CD8-positive, alpha-beta memory T cell (primary cell): ENCODE results near the gene FAM89B. TPM values are rescaled to one million over a fixed set of nuclear protein-coding genes. Genes with fewer than 3 reads are reported as not detected.

ENCODE experiments used
- CTCF ChIA-PET: fragments of 350-600 bp; sonication (Branson Sonifier 250); formaldehyde crosslinking; loops from one replicate; lab custom pipeline; 2021; ENCODE audit warnings: antibody characterized with exemption; lab: Charles Lee
- POLR2A ChIA-PET: fragments of 350-600 bp; sonication (Branson Sonifier 250); formaldehyde crosslinking; loops from one replicate; lab custom pipeline; 2021; ENCODE audit warnings: antibody characterized with exemption; lab: Charles Lee
- DNase-seq, 5 donors: peaks; one replicate each; pipeline versions ENCODE4 v3.0.0 to v3.0.0-alpha.2; 2020 to 2022; ENCODE audit warnings: mixed read lengths in 1 of 5
- H3K27ac ChIP-seq: one replicate; pipeline ENCODE4 v1.7.0; 2013; ENCODE audit warnings: low read depth, mild to moderate bottlenecking, low read length, moderate library complexity
- H3K27me3 ChIP-seq: 2 replicates; pipeline ENCODE4 v1.7.0; 2013; ENCODE audit warnings: low read length, mild to moderate bottlenecking; ENCODE audit not compliant: insufficient read depth, poor library complexity, severe bottlenecking
- H3K36me3 ChIP-seq: 2 replicates; pipeline ENCODE4 v1.7.0; 2013; ENCODE audit warnings: mild to moderate bottlenecking, low read length, moderate library complexity; ENCODE audit not compliant: insufficient read depth
- H3K4me1 ChIP-seq: 2 replicates; pipeline ENCODE4 v1.7.0; 2013; ENCODE audit warnings: mild to moderate bottlenecking, low read length, moderate library complexity; ENCODE audit not compliant: insufficient read depth
- H3K4me3 ChIP-seq: 2 replicates; pipeline ENCODE4 v1.7.0; 2013; ENCODE audit warnings: mild to moderate bottlenecking, low read length
- H3K9me3 ChIP-seq: 2 replicates; pipeline ENCODE4 v1.7.0; 2013; ENCODE audit warnings: mild to moderate bottlenecking, low read length
- H3K27ac Mint-ChIP-seq, 8 donors: one replicate each; pipeline ENCODE4 v1.8.0; 2020 to 2021; ENCODE audit warnings: mixed read lengths in 8 of 8, mild to moderate bottlenecking in 6 of 8, inconsistent platforms in 3 of 8, moderate library complexity in 3 of 8
- H3K27me3 Mint-ChIP-seq, 2 donors: one replicate each; pipeline ENCODE4 v1.8.0; 2020 to 2021; ENCODE audit warnings: mixed read lengths in 2 of 2, mild to moderate bottlenecking in 1 of 2, moderate library complexity in 1 of 2
- H3K36me3 Mint-ChIP-seq, 3 donors: one replicate each; pipeline ENCODE4 v1.8.0; 2020 to 2021; ENCODE audit warnings: mixed read lengths in 3 of 3, inconsistent platforms in 1 of 3, mild to moderate bottlenecking in 1 of 3
- H3K4me1 Mint-ChIP-seq, 3 donors: one replicate each; pipeline ENCODE4 v1.8.0; 2020 to 2021; ENCODE audit warnings: mixed read lengths in 3 of 3, inconsistent platforms in 1 of 3, mild to moderate bottlenecking in 1 of 3
- H3K4me3 Mint-ChIP-seq, 7 donors: one replicate each; pipeline ENCODE4 v1.8.0; 2020 to 2021; ENCODE audit warnings: mixed read lengths in 7 of 7, mild to moderate bottlenecking in 6 of 7, moderate library complexity in 4 of 7, inconsistent platforms in 2 of 7
- H3K9me3 Mint-ChIP-seq, 5 donors: one replicate each; pipeline ENCODE4 v1.8.0; 2020 to 2022; ENCODE audit warnings: mixed read lengths in 5 of 5, mild to moderate bottlenecking in 3 of 5, moderate library complexity in 2 of 5, inconsistent platforms in 1 of 5
- polyA plus RNA-seq: library from polyadenylated mRNA; unstranded; fragments of 300-500 nt; fragmentation: Illumina TruSeq; gene quantifications from one replicate; pipeline ENCODE4 v1.2.3, GENCODE V29; 2021
- total RNA-seq, 2 experiments: library from RNA; stranded (reverse); gene quantifications; one replicate each; pipeline ENCODE4 v1.2.3, GENCODE V29; 2021

Gene FAM89B
- total and polyA plus RNA-seq, 3 experiments from 2014 or later = 30.8 to 138 (median 34.1) TPM

- peak overlapping the region; percentile 89 for H3K4me3 ChIP-seq
- ChIA-PET POLR2A (interaction anchor here (0.6 to 3.4 kb wide), 11 partner anchors 10 to 91 kb away, joined by 3 to 32 read pairs (median 6); partner anchors contain the start of gene PCNX3), CTCF (interaction anchor here (1.3 to 6.5 kb wide), 7 partner anchors 11 to 135 kb away, joined by 3 to 66 read pairs (median 5); partner anchors contain the start of gene KAT5)
- DNase-seq = no peak
- Mint-ChIP-seq H3K27ac (peak overlapping the region; percentile 74 to 96 (median 90)), H3K27me3 (peaks cover 0 to 1% of the 10 kb centered on the region in 2 donors), H3K4me1 (peaks cover 47 to 66% (median 50%) of the 10 kb centered on the region in 3 donors), H3K9me3 (peaks cover 0 to 2% (median 0%) of the 10 kb centered on the region in 5 donors), H3K4me3 (peak overlapping the region; percentile 87 to 99 (median 89)), H3K36me3 (peaks cover 0 to 47% (median 6%) of the 10 kb centered on the region in 3 donors)
- H3K4me1 ChIP-seq = peaks cover 53% of the 10 kb centered on the region
- H3K36me3 ChIP-seq = peaks cover 16% of the 10 kb centered on the region
- no peaks in the 10 kb centered on the region for H3K27me3 ChIP-seq
- H3K9me3 ChIP-seq = no peaks in the 10 kb centered on the region
- peak overlapping the region; percentile 89 for H3K27ac ChIP-seq
Observed at GRCh38 chr11:65576232-65576866, 4.0 kb downstream of the FAM89B start.

GRCh38 chr11:65576867-65577755 is 4.8 kb downstream of the FAM89B start:
- POLR2A ChIA-PET = interaction anchor here (0.6 to 3.4 kb wide), 13 partner anchors 10 to 1906 kb away, joined by 3 to 32 read pairs (median 4); partner anchors contain the start of genes AIP and PCNX3

GRCh38 chr11:65577756-65578109 is 5.4 kb downstream of the FAM89B start:
- Histone ChIP-seq H3K27me3 (no peaks in the 10 kb centered on the region), H3K27ac (peak overlapping the region; percentile 89), H3K4me3 (peak overlapping the region; percentile 89), H3K4me1 (peaks cover 44% of the 10 kb centered on the region), H3K36me3 (peaks cover 21% of the 10 kb centered on the region), H3K9me3 (no peaks in the 10 kb centered on the region)
- Mint-ChIP-seq H3K4me3 (peak overlapping the region; percentile 56 to 99 (median 88)), H3K9me3 (peaks cover 0 to 2% (median 0%) of the 10 kb centered on the region in 5 donors), H3K4me1 (peaks cover 36 to 58% (median 40%) of the 10 kb centered on the region in 3 donors), H3K36me3 (peaks cover 0 to 57% (median 6%) of the 10 kb centered on the region in 3 donors), H3K27me3 (no peaks in the 10 kb centered on the region), H3K27ac (peak overlapping the region in 7 of 8 donors; percentile 78 to 97 (median 88))
- ChIA-PET POLR2A (interaction anchor here (0.8 to 3.4 kb wide), 7 partner anchors 9 to 313 kb away, joined by 3 to 32 read pairs (median 4); partner anchors contain the start of gene PCNX3), CTCF (interaction anchor here (4.0 to 6.5 kb wide), 3 partner anchors 10 to 37 kb away, joined by 23 to 66 read pairs (median 38); no protein-coding TSS in a partner anchor)
- no peak for DNase-seq

More at GRCh38 chr11:65576867-65577755, 4.8 kb downstream of the FAM89B start:
- peak overlapping the region; percentile 87 to 99 (median 89) for H3K4me3 Mint-ChIP-seq
- DNase-seq = peak in 3 of 5 donors; percentile 28 to 65 (median 28)
- Histone ChIP-seq H3K9me3 (no peaks in the 10 kb centered on the region), H3K27me3 (no peaks in the 10 kb centered on the region), H3K36me3 (peaks cover 21% of the 10 kb centered on the region), H3K4me3 (peak overlapping the region; percentile 89), H3K4me1 (peaks cover 46% of the 10 kb centered on the region), H3K27ac (peak overlapping the region; percentile 89)
- H3K27me3 Mint-ChIP-seq = no peaks in the 10 kb centered on the region
- H3K9me3 Mint-ChIP-seq = peaks cover 0 to 2% (median 0%) of the 10 kb centered on the region in 5 donors
- peaks cover 40 to 62% (median 43%) of the 10 kb centered on the region in 3 donors for H3K4me1 Mint-ChIP-seq
- peaks cover 0 to 52% (median 6%) of the 10 kb centered on the region in 3 donors for H3K36me3 Mint-ChIP-seq
- CTCF ChIA-PET = interaction anchor here (1.3 to 6.5 kb wide), 6 partner anchors 11 to 36 kb away, joined by 3 to 66 read pairs (median 14); no protein-coding TSS in a partner anchor
- H3K27ac Mint-ChIP-seq = peak overlapping the region; percentile 78 to 97 (median 92)

- no peaks in the 10 kb centered on the region for H3K27me3 ChIP-seq
- Mint-ChIP-seq H3K27ac (peak overlapping the region; percentile 78 to 97 (median 89)), H3K4me3 (peak overlapping the region; percentile 56 to 99 (median 88)), H3K36me3 (peaks cover 2 to 59% (median 7%) of the 10 kb centered on the region in 3 donors), H3K27me3 (no peaks in the 10 kb centered on the region), H3K4me1 (peaks cover 33 to 55% (median 39%) of the 10 kb centered on the region in 3 donors), H3K9me3 (peaks cover 0 to 2% (median 0%) of the 10 kb centered on the region in 5 donors)
- H3K4me1 ChIP-seq = peaks cover 41% of the 10 kb centered on the region
- H3K27ac ChIP-seq = peak overlapping the region; percentile 89
- no peaks in the 10 kb centered on the region for H3K9me3 ChIP-seq
- no peak for DNase-seq
- H3K36me3 ChIP-seq = peaks cover 21% of the 10 kb centered on the region
- ChIA-PET POLR2A (interaction anchor here (3.4 kb wide), 1 partner anchor 9 kb away, joined by 32 read pairs; no protein-coding TSS in a partner anchor), CTCF (interaction anchor here (4.0 to 6.5 kb wide), 3 partner anchors 10 to 37 kb away, joined by 23 to 66 read pairs (median 38); no protein-coding TSS in a partner anchor)
- H3K4me3 ChIP-seq = no peak overlapping the region
Observed at GRCh38 chr11:65578134-65578533, 5.8 kb downstream of the FAM89B start.

DNA sequence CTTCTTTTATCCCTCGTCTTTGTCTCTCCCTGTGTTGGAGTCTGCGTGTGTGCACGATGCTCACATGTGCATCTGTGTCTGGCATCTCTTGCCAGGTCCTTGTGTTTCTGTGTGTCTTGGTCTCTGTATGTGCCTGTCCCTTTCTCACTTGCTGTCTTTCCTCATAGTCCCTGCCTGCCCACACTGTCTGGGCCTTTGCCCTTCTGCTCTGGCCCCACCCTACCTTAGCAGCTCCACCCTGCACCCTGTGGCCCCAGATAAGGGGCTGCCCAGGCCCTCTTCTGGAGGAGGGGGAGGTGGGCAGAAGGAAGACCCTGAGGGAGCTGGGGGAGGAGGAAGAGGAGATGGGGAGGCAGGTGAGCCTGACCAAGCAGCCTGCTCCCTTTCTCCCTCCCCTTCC is 6.3 kb downstream of the FAM89B start:
- ChIA-PET POLR2A (interaction anchor here (0.5 kb wide), 1 partner anchor 19 kb away, joined by 3 read pairs; no protein-coding TSS in a partner anchor), CTCF (interaction anchor here (1.8 to 6.5 kb wide), 3 partner anchors 9 to 38 kb away, joined by 5 to 66 read pairs (median 38); no protein-coding TSS in a partner anchor)
- Mint-ChIP-seq H3K9me3 (peaks cover 0 to 2% (median 0%) of the 10 kb centered on the region in 5 donors), H3K4me1 (peaks cover 27 to 49% (median 35%) of the 10 kb centered on the region in 3 donors), H3K27me3 (no peaks in the 10 kb centered on the region), H3K4me3 (peak overlapping the region; percentile 56 to 99 (median 78)), H3K36me3 (peaks cover 5 to 63% (median 8%) of the 10 kb centered on the region in 3 donors), H3K27ac (peak overlapping the region; percentile 59 to 97 (median 89))
- Histone ChIP-seq H3K4me3 (no peak overlapping the region), H3K9me3 (no peaks in the 10 kb centered on the region), H3K27me3 (no peaks in the 10 kb centered on the region), H3K36me3 (peaks cover 21% of the 10 kb centered on the region), H3K4me1 (peaks cover 36% of the 10 kb centered on the region), H3K27ac (no peak overlapping the region)
- no peak for DNase-seq

DNA sequence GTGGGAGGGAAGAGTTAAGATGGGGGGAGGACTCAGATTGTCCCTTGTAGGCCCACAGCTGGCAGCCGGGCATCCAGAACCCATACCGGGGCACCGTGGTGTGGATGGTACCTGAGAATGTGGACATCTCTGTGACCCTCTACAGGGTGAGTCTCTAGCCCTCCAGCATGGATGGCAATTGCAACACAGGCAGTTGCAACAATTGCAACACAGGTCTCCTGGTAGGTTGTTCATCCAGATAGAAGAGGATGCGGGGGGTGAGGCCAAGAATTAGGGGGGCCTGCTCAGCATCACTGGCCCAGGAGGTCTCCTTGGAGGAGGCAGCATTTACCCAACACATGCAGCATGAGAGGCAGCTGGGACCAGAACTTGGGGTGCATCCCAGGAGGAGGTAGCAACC is 7.0 kb downstream of the FAM89B start:
- H3K27ac ChIP-seq = no peak overlapping the region
- peaks cover 33% of the 10 kb centered on the region for H3K4me1 ChIP-seq
- H3K4me3 ChIP-seq = no peak overlapping the region
- no peaks in the 10 kb centered on the region for H3K27me3 Mint-ChIP-seq
- peaks cover 0 to 2% (median 0%) of the 10 kb centered on the region in 5 donors for H3K9me3 Mint-ChIP-seq
- H3K36me3 ChIP-seq = peaks cover 21% of the 10 kb centered on the region
- H3K36me3 Mint-ChIP-seq = peaks cover 5 to 66% (median 8%) of the 10 kb centered on the region in 3 donors
- peak overlapping the region in 7 of 8 donors; percentile 35 to 97 (median 68) for H3K27ac Mint-ChIP-seq
- CTCF ChIA-PET = interaction anchor here (1.8 to 6.5 kb wide), 4 partner anchors 9 to 38 kb away, joined by 5 to 66 read pairs (median 22); no protein-coding TSS in a partner anchor
- peak overlapping the region in 5 of 7 donors; percentile 13 to 94 (median 54) for H3K4me3 Mint-ChIP-seq
- H3K27me3 ChIP-seq = no peaks in the 10 kb centered on the region
- POLR2A ChIA-PET = interaction anchor here (0.5 kb wide), 1 partner anchor 20 kb away, joined by 3 read pairs; no protein-coding TSS in a partner anchor
- peaks cover 24 to 48% (median 33%) of the 10 kb centered on the region in 3 donors for H3K4me1 Mint-ChIP-seq
- no peaks in the 10 kb centered on the region for H3K9me3 ChIP-seq
- no peak for DNase-seq
